HG03097 (cell line): ENCODE measurements around the gene KLRG1.
A peak's percentile ranks its signal among the peaks of the same experiment; 100 is the strongest.

Experiments
- ATAC-seq: cut with Tn5 transposase; IDR thresholded peaks from one replicate; pipeline ENCODE4 v1.9.1; 2021; ENCODE audit not compliant: unreplicated experiment, low FRiP score

KLRG1 gene

GRCh38 chr12:8989413-8989812 is at the start of gene KLRG1:
Gene KLRG1 (plus strand): TSS chr12:8989546. CDS start chr12:8989636, 90 bp downstream.
- ATAC-seq = no peak

- ATAC-seq = no peak
Observed at GRCh38 chr12:8941691-8942478, 47.5 kb upstream of the KLRG1 start.

GRCh38 chr12:8943565-8944186 is 45.7 kb upstream of the KLRG1 start:
- ATAC-seq = no peak

GRCh38 chr12:8946733-8947132 is 42.6 kb upstream of the KLRG1 start:
- ATAC-seq = no peak

- ATAC-seq = no peak
Observed at GRCh38 chr12:8947737-8948136, 41.6 kb upstream of the KLRG1 start.

GRCh38 chr12:8948701-8949341 is 40.5 kb upstream of the KLRG1 start:
- no peak for ATAC-seq

GRCh38 chr12:8949342-8950220 is 39.8 kb upstream of the KLRG1 start, which contains the start of gene M6PR:
Gene M6PR (minus strand): TSS chr12:8949645. CDS start chr12:8946404, 3,241 bp downstream.
- peak; percentile 79 for ATAC-seq

GRCh38 chr12:8950221-8950527 is 39.2 kb upstream of the KLRG1 start:
- no peak for ATAC-seq

- ATAC-seq = no peak
Observed at GRCh38 chr12:8950702-8951478, 38.5 kb upstream of the KLRG1 start.

GRCh38 chr12:8951744-8952143 is 37.6 kb upstream of the KLRG1 start:
- ATAC-seq = no peak

- ATAC-seq = no peak
Observed at GRCh38 chr12:8953773-8954402, 35.5 kb upstream of the KLRG1 start.

GRCh38 chr12:8956073-8956472 is 33.3 kb upstream of the KLRG1 start:
- no peak for ATAC-seq

- ATAC-seq = no peak
Observed at GRCh38 chr12:8956772-8957171, 32.6 kb upstream of the KLRG1 start.

- ATAC-seq = no peak
Observed at GRCh38 chr12:8957561-8957960, 31.8 kb upstream of the KLRG1 start.

- no peak for ATAC-seq
Observed at GRCh38 chr12:8958066-8958465, 31.3 kb upstream of the KLRG1 start.

- no peak for ATAC-seq
Observed at GRCh38 chr12:8960176-8960575, 29.2 kb upstream of the KLRG1 start.

- ATAC-seq = no peak
Observed at GRCh38 chr12:8968761-8969160, 20.6 kb upstream of the KLRG1 start.

GRCh38 chr12:8969861-8970411 is 19.4 kb upstream of the KLRG1 start:
- no peak for ATAC-seq

GRCh38 chr12:8970432-8970831 is 18.9 kb upstream of the KLRG1 start:
- no peak for ATAC-seq
